Measurements from ENCODE around the gene PAQR5. TPM values are rescaled to one million over a fixed set of nuclear protein-coding genes. Genes with fewer than 3 reads are reported as not detected.

PAQR5 gene
- total and polyA plus RNA-seq, 7 donors: 0.08 to 0.39 (median 0.17) TPM; not detected in 1

DNA sequence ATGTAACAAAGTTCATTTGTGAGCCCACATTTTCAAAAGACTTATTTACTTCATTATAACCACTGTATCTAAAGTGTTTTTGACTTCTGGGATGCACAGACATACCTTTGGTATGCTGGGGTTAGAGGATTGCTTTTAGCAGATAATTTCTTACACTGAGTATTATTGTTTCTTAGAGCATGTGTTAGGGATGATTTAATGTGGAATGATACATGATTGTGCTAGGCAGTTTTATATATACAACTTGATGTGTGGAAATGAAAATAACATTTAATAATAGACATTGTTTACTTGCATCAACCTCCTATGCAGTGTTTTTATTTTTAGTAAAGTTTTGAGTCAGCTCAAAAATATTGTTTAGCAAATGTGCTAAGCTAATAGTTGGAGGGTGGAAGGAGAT is 118.9 kb downstream of the PAQR5 start:
- Histone ChIP-seq H3K36me3 (ENCODE audit: insufficient read depth in 1 of 2, low read depth in 1 of 2) (no peaks in the 10 kb centered on the region), H3K27me3 (ENCODE audit: insufficient read depth in 3 of 3, low read length in 2 of 3) (peaks cover 0 to 16% (median 0%) of the 10 kb centered on the region in 3 donors), H3K9me3 (no peaks in the 10 kb centered on the region), H3K4me3 (no peak overlapping the region), H3K4me1 (no peaks in the 10 kb centered on the region), H3K27ac (no peak overlapping the region)
- intact Hi-C loops (cut with DNase I): no loop called here
- TF ChIP-seq CTCF (IDR thresholded peaks at IDR 0.05): no peak
- no peak for ATAC-seq
- no peak for DNase-seq

DNA sequence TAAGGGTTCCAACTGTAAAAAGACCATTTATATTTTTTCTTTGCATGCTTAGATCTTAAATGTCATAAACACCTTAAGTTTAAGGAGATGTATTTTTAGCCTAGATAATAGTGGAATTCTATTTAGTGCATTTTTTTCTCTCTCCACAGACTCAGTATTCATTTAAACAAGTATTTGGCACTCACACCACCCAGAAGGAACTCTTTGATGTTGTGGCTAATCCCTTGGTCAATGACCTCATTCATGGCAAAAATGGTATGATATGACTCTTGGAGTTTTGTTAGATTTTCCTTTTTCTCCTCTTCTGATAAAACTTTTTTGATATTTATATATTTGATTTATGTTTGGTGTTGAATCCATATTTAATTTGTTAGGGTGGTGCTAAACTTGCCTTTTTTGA is 122.8 kb downstream of the PAQR5 start:
- TF ChIP-seq CTCF (IDR thresholded peaks at IDR 0.05): no peak
- H3K4me3 ChIP-seq: no peak overlapping the region
- H3K27ac ChIP-seq: no peak overlapping the region
- ATAC-seq (no peak), DNase-seq (no peak)
- H3K4me1 ChIP-seq: no peaks in the 10 kb centered on the region
- H3K9me3 ChIP-seq: no peaks in the 10 kb centered on the region
- no peaks in the 10 kb centered on the region for H3K27me3 ChIP-seq (ENCODE audit: insufficient read depth in 3 of 3, low read length in 2 of 3)
- no peaks in the 10 kb centered on the region for H3K36me3 ChIP-seq (ENCODE audit: insufficient read depth in 1 of 2, low read depth in 1 of 2)
- intact Hi-C loops (cut with DNase I): no loop called here

- 89 to 92% (median 90%) methylated on average over 4 of the region's 4 CpGs for WGBS, 3 donors
- DNase-seq (no peak), ATAC-seq (no peak)
- Histone ChIP-seq H3K27me3 (ENCODE audit: insufficient read depth in 3 of 3, low read length in 2 of 3) (no peaks in the 10 kb centered on the region), H3K4me1 (no peaks in the 10 kb centered on the region), H3K4me3 (no peak overlapping the region), H3K27ac (no peak overlapping the region), H3K9me3 (no peaks in the 10 kb centered on the region), H3K36me3 (ENCODE audit: insufficient read depth in 1 of 2, low read depth in 1 of 2) (no peaks in the 10 kb centered on the region)
- intact Hi-C loops (cut with DNase I): no loop called here
- TF ChIP-seq CTCF (IDR thresholded peaks at IDR 0.05): no peak
Measured at GRCh38 chr15:69422336-69422895, 123.7 kb downstream of the PAQR5 start.

- H3K36me3 ChIP-seq (ENCODE audit: insufficient read depth in 1 of 2, low read depth in 1 of 2): no peaks in the 10 kb centered on the region
- intact Hi-C loops (cut with DNase I): no loop called here
- ATAC-seq (no peak), DNase-seq (no peak)
- no peak overlapping the region for H3K27ac ChIP-seq
- TF ChIP-seq CTCF (IDR thresholded peaks at IDR 0.05): no peak
- 93 to 96% (median 94%) methylated on average over 2 of the region's 2 CpGs for WGBS, 3 donors
- no peaks in the 10 kb centered on the region for H3K9me3 ChIP-seq
- no peaks in the 10 kb centered on the region for H3K27me3 ChIP-seq (ENCODE audit: insufficient read depth in 3 of 3, low read length in 2 of 3)
- no peaks in the 10 kb centered on the region for H3K4me1 ChIP-seq
- H3K4me3 ChIP-seq: no peak overlapping the region
Measured at GRCh38 chr15:69424001-69424400, 125.3 kb downstream of the PAQR5 start.

GRCh38 chr15:69424748-69425413 is 126.2 kb downstream of the PAQR5 start:
- Histone ChIP-seq H3K4me3 (no peak overlapping the region), H3K36me3 (ENCODE audit: insufficient read depth in 1 of 2, low read depth in 1 of 2) (no peaks in the 10 kb centered on the region), H3K27ac (no peak overlapping the region), H3K9me3 (no peaks in the 10 kb centered on the region), H3K27me3 (ENCODE audit: insufficient read depth in 3 of 3, low read length in 2 of 3) (no peaks in the 10 kb centered on the region), H3K4me1 (no peaks in the 10 kb centered on the region)
- ATAC-seq (no peak), DNase-seq (no peak)
- TF ChIP-seq CTCF (IDR thresholded peaks at IDR 0.05): no peak
- intact Hi-C loops (cut with DNase I): no loop called here
- 96 to 100% (median 96%) methylated on average over 1 of the region's 1 CpG for WGBS, 3 donors
